GM10266 (cell line): ENCODE measurements around the gene C3.

Source experiments
- DNase-seq: peaks from one replicate; pipeline ENCODE4 v3.0.0; 2012; ENCODE audit errors: extremely low spot score
- TF ChIP-seq, protein P1 (sequence below): IDR thresholded peaks from 2 replicates; pipeline ENCODE4 v1.5.1; 2012; ENCODE audit warnings: mild to moderate bottlenecking, low read depth; ENCODE audit not compliant: control insufficient read depth, insufficient read depth; ENCODE audit errors: missing control alignments

C3 gene

DNA sequence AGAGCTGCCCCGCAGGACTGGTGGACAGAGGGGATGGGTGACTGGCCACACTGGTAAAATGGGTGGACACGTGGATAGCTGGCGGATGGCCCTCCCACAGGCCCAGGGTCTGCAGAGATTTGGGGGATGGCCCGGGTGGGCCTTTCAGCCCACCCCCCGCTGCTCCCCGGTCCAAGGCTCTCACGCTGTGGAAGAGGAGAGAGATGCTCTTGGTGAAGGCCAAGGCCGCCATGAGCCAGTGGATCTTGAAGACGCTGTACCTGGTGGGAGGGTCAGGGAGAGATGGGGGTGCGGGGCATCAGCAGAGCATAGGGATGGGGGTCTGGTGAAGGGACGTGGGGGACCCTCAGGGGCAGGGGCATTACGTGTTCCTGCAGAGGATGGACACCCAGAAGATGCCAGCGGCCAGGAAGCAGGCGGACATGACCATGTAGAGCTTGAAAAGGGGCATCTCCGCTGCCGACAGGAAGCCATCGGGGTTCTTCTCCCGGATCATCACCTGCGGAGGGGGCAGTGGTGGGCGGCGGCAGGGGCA lies 12.4 kb upstream of the C3 start:
- TF ChIP-seq, protein P1, sequence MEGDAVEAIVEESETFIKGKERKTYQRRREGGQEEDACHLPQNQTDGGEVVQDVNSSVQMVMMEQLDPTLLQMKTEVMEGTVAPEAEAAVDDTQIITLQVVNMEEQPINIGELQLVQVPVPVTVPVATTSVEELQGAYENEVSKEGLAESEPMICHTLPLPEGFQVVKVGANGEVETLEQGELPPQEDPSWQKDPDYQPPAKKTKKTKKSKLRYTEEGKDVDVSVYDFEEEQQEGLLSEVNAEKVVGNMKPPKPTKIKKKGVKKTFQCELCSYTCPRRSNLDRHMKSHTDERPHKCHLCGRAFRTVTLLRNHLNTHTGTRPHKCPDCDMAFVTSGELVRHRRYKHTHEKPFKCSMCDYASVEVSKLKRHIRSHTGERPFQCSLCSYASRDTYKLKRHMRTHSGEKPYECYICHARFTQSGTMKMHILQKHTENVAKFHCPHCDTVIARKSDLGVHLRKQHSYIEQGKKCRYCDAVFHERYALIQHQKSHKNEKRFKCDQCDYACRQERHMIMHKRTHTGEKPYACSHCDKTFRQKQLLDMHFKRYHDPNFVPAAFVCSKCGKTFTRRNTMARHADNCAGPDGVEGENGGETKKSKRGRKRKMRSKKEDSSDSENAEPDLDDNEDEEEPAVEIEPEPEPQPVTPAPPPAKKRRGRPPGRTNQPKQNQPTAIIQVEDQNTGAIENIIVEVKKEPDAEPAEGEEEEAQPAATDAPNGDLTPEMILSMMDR, result no peak
- no peak for DNase-seq

DNA sequence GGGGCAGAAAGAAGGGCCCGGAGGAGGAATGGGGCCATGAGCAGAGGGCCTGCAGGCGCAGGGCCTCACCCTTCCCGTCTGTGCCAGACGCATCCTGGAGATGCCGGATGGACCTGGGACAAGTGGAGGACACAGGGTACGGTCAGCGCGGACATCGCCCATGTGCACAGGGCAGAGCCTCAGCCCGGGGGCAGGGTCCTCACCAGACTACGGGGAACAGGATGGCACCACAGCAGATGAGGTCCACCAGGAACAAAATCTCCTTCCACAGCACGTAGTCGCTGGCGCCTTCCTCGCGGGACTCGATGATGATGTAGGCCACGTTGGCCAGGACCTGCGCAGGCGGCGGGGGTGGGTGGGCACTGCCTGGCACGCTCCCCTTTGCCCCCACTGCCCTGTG lies 11.4 kb upstream of the C3 start:
- TF ChIP-seq, protein P1, result no peak
- no peak for DNase-seq

DNA sequence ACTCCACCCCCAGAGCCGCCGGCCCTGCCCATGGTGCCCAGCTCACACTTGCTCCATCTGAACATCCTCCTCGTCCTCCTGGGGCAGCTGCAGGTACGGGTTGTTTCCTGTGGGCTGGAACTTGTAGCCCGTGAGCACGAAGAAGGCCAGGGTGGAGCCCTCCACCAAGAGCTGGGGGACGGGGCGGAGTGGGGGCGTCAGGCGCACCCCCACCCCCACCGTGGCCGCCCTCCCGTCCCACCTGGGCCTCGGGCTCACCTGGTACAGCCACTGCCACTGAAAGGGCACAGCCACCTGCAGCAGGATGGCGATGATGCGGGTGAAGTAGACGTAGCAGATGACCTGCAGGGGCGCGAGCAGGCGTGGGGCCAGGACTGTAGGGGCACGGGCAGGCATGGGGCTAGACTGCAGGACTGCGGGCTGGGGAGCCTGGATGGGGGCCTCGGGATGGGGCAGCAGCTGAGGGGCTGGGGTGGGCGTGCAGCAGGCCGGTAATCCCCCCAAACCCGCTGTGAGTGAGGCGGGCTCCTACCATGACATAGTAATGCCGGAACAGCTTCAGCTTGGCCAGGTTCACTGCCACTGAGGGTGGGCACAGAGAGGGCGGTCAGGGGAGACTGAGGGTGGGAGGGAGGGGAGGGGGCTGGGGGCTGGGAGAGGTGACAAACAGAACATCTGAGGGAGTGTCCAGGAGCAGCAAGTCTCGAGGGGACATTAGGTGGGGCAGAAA lies 10.7 kb upstream of the C3 start:
- DNase-seq, result no peak
- TF ChIP-seq, protein P1, result no peak

DNA sequence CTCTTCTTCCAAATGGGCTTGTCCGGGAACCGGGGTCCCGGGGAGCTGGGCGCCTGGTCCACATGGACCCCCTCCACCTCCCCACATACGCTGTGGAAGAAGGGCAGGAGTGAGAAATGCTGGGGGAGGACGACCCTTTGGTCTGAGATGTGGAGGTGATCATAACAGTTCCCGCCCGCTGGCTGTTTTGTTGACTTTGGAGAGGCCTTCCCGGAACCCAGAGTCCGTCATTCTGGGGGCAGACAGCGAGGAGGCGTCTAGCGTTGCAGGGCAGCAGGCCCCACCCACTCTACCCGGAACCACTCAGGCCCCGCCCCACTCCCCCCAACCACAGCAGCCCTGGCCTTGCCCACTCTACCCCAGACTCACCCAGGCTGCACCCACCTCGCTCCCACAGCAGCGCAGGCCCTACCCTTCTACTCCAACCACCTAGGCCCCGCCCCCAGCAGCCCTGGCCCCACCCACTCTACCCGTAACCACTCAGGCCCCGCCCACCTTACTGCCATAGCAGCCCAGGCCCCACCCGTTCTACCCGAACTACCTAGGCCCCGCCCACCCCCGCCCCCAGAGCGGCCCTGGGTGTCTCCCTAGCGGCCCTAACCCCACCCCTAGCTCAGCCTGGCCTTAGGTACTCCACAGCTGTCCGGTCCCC lies 9.8 kb upstream of the C3 start:
- no peak for DNase-seq
- TF ChIP-seq, protein P1, result no peak

DNA sequence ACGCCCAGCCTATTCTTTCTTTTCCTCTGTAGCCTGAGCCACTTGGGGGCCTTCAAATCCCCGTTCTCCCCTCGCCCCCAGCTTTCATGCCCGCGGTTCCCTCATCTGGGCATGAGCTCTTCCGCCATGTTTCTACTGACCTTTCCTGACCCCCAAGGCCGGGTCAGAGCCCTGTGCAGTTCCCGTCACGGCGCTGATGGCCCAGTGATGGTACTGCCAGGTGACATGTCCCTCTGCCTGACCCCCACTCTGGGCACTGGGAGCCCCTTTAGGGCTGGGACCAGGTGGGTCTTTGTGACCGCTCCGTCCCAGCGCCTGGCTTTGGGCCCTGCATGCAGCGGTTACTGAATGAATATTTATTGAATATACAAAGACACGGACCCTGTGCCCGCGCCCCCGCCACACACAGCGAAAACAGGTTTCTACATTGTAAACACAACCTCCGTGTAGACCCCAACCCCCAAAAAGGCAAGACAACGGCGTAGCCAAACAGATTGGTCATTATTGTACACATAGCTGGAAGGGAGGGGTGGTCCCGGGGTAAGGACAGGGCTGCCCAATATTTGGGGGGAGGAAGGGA lies 9.2 kb upstream of the C3 start:
- TF ChIP-seq, protein P1, result no peak
- DNase-seq, result no peak

DNA sequence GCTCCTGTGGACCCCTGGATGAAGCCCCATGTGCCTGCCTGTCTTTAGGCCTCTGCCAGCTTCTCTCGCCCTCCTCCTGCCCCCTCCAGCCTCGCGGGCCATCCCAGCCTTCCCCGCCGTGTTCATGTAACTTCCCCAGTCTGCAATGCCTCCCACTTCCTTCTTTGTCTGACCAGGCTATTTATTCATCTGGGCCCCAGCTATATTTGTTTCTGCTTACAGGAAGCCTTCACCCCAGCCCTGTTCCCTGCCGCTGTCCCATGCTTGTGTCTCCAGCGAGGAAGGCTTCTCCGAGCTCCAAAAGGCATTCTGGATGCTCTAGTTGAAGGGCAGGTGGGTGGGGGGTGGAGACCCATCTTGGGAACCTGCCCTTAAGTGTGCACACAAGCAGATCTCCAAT lies 7.9 kb upstream of the C3 start:
- DNase-seq, result peak; percentile 71
- TF ChIP-seq, protein P1, result no peak
